Thyroid gland (tissue), 4 donors: ENCODE results near the gene FBXO17.
A peak's percentile ranks its signal among the peaks of the same experiment; 100 is the strongest.

Source experiments
- CTCF ChIP-seq, 6 experiments: fragments of 200-600 bp in 3 of 6; fragments of 450-650 bp in 3 of 6; sonication (generic) in 3 of 6; IDR thresholded peaks; one replicate each; pipeline ENCODE4 v1.5.1; 2016 to 2019; ENCODE audit warnings: antibody characterized with exemption in 6 of 6, mild to moderate bottlenecking in 2 of 6, inconsistent platforms in 1 of 6, moderate library complexity in 1 of 6
- POLR2A ChIP-seq, 2 donors: fragments of 450-650 bp; IDR thresholded peaks; one replicate each; pipeline ENCODE4 v1.6.1; 2017; ENCODE audit warnings: antibody characterized with exemption in 2 of 2, mild to moderate bottlenecking in 2 of 2, moderate library complexity in 1 of 2

- TF ChIP-seq CTCF (IDR thresholded peaks at IDR 0.05) (no peak), POLR2A (IDR thresholded peaks at IDR 0.05) (peak in 1 of 2 donors; percentile 58)
These were observed 44.6 kb downstream of the FBXO17 start, which contains the start of gene MRPS12 for GRCh38 chr19:38930776-38931520.
